Hematopoietic multipotent progenitor cell treated with erythropoietin and hydrocortisone succinate and interleukin-3 and kit ligand, for 4 days (in vitro differentiated cells): ENCODE results near the gene BNIP3.
"Not testable (repeated sequence)": the region's sequence is repeated elsewhere in the genome, so short reads cannot be mapped to it uniquely, and the experiment has no call there.

Source experiments
- DNase-seq: peaks from one replicate; pipeline ENCODE4 v3.0.0-alpha.2; 2015

The BNIP3 gene

GRCh38 chr10:131977323-131978096, 4.2 kb downstream of the BNIP3 start:
- DNase-seq, result no peak

- no peak for DNase-seq
Observed at GRCh38 chr10:131975796-131976195, 5.9 kb downstream of the BNIP3 start.

- no peak for DNase-seq
Observed at GRCh38 chr10:131975003-131975402, 6.7 kb downstream of the BNIP3 start.

- no peak for DNase-seq
Observed at GRCh38 chr10:131974034-131974817, 7.5 kb downstream of the BNIP3 start.

- no peak for DNase-seq
Observed at GRCh38 chr10:131973160-131973951, 8.4 kb downstream of the BNIP3 start.

GRCh38 chr10:131972474-131973071, 9.2 kb downstream of the BNIP3 start:
- peak; percentile 41 for DNase-seq

GRCh38 chr10:131971591-131971990, 10.1 kb downstream of the BNIP3 start:
- DNase-seq, result no peak

GRCh38 chr10:131970946-131971345, 10.8 kb downstream of the BNIP3 start:
- no peak for DNase-seq

- DNase-seq, result no peak
Observed at GRCh38 chr10:131968949-131969348, 12.8 kb downstream of the BNIP3 start.

GRCh38 chr10:131964298-131964697, 17.4 kb downstream of the BNIP3 start:
- DNase-seq, result no peak

GRCh38 chr10:131963811-131964210, 17.9 kb downstream of the BNIP3 start:
- DNase-seq, result no peak

- no peak for DNase-seq
Observed at GRCh38 chr10:131963350-131963749, 18.4 kb downstream of the BNIP3 start.

- DNase-seq, result no peak
Observed at GRCh38 chr10:131961777-131962662, 19.7 kb downstream of the BNIP3 start.

GRCh38 chr10:131961047-131961776, 20.5 kb downstream of the BNIP3 start:
- no peak for DNase-seq

GRCh38 chr10:131960631-131961046, 21.1 kb downstream of the BNIP3 start:
- DNase-seq, result no peak

- DNase-seq, result no peak
Observed at GRCh38 chr10:131959841-131960240, 21.9 kb downstream of the BNIP3 start.

GRCh38 chr10:131955591-131956340, 26.0 kb downstream of the BNIP3 start:
- no peak for DNase-seq

- no peak for DNase-seq
Observed at GRCh38 chr10:131954356-131954965, 27.3 kb downstream of the BNIP3 start.

- not testable (repeated sequence) for DNase-seq
Observed at GRCh38 chr10:131949908-131950307, 31.8 kb downstream of the BNIP3 start.
